ENCODE data around the gene SSBP3. TPM values are rescaled to one million over a fixed set of nuclear protein-coding genes. Genes with fewer than 3 reads are reported as not detected.

Gene SSBP3
- polyA plus RNA-seq, 4 donors, result 24.2 to 41.9 (median 32.2) TPM

DNA sequence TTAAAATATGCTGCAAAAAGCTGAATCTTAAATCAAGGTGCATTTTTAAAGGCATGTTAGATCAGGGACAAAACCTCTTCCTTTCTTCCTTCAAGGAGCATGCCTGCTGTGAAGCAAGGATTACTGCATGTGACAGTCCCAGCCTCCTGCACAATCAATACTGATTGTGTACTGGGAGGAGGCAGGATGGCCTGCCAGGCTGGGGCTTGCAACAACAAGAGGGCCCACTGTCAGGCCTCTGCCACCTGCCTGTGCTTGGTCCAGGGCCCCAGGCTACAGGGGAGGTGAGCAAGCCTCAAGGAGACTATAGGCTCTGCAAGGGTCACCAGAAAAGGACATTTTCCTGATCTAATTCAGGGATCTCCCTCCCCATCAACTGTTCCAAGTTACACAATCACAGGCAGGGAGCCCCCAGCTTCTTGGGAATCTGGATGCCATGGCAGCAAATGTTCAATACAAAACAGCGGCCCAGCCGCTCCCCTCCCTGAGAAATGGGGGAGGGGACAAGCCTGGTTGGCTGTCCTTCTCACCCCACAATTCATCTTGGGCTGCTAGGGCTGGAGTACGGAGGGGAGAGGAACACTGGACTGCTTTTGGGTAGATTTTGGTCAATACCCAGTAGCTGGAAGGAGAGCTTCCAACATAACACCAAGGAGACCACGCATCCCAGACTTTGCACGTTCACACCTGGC lies 76.7 kb downstream of the SSBP3 start:
- H3K27ac ChIP-seq (ENCODE audit: low read depth in 1 of 3, low read length in 2 of 3), result peak overlapping the region in 2 of 3 donors; percentile 23 to 26
- WGBS, 3 donors, result 55 to 72% (median 71%) methylated on average over 5 of the region's 5 CpGs
- FAIRE-seq, result no peak

DNA sequence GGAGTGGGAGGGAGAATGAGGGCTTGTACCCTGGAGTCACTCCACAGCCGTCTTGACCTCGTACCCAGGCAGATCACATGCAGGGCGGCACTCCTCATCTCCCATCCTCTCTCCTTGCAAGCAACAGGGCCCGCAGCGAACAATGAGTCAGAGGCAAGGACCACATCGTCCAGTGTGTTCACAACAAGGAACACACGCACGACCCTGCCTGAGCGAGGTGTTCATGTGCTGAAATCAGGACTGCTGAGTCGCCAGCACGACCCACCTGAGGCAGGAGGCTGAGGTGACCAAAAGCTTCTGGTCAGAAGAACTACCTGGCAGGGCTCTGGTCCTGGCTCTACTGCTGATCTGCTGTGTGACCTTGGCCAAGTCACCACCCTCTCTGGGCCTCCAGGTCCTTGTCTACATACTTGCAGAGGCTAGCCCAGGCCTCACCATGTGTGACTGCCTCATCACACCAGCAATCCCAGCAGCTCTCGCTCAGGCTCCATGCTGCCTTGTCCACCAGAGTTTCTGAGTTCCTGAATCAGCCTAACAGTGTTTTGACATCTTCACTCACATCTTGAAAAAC lies 78.0 kb downstream of the SSBP3 start:
- FAIRE-seq (no peak), DNase-seq (no peak)
- Histone ChIP-seq H3K27ac (ENCODE audit: low read depth in 1 of 3, low read length in 2 of 3) (peak overlapping the region in 1 of 3 donors; percentile 79), H3K9me3 (ENCODE audit: control insufficient read depth in 2 of 2, insufficient read depth in 1 of 2, low read depth in 1 of 2, low read length in 1 of 2) (no peaks in the 10 kb centered on the region), H3K4me1 (ENCODE audit: control insufficient read depth in 3 of 3, insufficient read depth in 2 of 3, low read depth in 1 of 3, low read length in 2 of 3) (peaks cover 0 to 51% (median 20%) of the 10 kb centered on the region in 3 donors), H3K27me3 (ENCODE audit: control insufficient read depth in 3 of 3, insufficient read depth in 3 of 3, low read length in 3 of 3) (no peaks in the 10 kb centered on the region), H3K36me3 (ENCODE audit: control insufficient read depth in 3 of 3, insufficient read depth in 2 of 3, low read depth in 1 of 3, low read length in 3 of 3) (peaks cover 0 to 33% (median 0%) of the 10 kb centered on the region in 3 donors), H3K4me3 (ENCODE audit: low read depth in 1 of 3, low read length in 3 of 3) (no peak overlapping the region)
- WGBS, 3 donors, result 80 to 93% (median 82%) methylated on average over 12 of the region's 12 CpGs

More for the DNA sequence above, 76.7 kb downstream of the SSBP3 start:
- DNase-seq, result peak in 1 of 2 donors; percentile 28
- peaks cover 0 to 31% (median 0%) of the 10 kb centered on the region in 3 donors for H3K36me3 ChIP-seq (ENCODE audit: control insufficient read depth in 3 of 3, insufficient read depth in 2 of 3, low read depth in 1 of 3, low read length in 3 of 3)
- no peaks in the 10 kb centered on the region for H3K27me3 ChIP-seq (ENCODE audit: control insufficient read depth in 3 of 3, insufficient read depth in 3 of 3, low read length in 3 of 3)
- H3K4me1 ChIP-seq (ENCODE audit: control insufficient read depth in 3 of 3, insufficient read depth in 2 of 3, low read depth in 1 of 3, low read length in 2 of 3), result peaks cover 0 to 40% (median 11%) of the 10 kb centered on the region in 3 donors
- no peak overlapping the region for H3K4me3 ChIP-seq (ENCODE audit: low read depth in 1 of 3, low read length in 3 of 3)
- H3K9me3 ChIP-seq (ENCODE audit: control insufficient read depth in 2 of 2, insufficient read depth in 1 of 2, low read depth in 1 of 2, low read length in 1 of 2), result no peaks in the 10 kb centered on the region

DNA sequence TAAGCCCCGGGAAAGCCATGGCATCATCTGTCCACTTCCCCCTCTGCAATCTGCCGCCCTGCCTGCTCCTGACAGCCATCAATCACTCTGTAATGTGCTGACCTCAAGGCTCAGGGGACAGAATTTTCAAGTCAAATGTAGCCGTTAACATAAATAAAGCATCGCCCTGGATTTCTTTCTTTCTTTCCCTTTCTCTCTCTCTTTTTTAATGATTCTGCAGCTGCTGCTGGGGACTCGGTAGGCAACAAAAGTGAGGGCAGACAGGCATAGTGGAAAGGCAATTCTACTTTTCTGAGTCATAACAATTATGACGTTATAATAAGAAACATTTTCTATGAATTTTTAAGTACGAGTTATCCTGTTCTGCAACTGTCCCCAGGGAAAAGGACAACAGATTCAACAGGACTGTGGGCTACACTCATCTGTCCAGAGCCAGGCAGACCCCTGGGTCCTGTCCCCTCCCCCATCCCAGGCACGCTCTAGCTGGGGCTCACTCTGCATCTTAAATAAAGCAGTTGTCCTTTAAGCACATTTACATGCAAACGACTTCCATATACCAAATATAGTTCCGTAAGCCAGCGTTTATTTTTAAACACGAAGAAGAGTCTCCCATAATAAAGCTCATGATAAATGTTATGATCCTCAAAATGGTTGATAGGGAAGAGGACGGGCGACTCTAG lies 78.7 kb downstream of the SSBP3 start:
- Histone ChIP-seq H3K36me3 (ENCODE audit: control insufficient read depth in 3 of 3, insufficient read depth in 2 of 3, low read depth in 1 of 3, low read length in 3 of 3) (peaks cover 0 to 29% (median 0%) of the 10 kb centered on the region in 3 donors), H3K4me1 (ENCODE audit: control insufficient read depth in 3 of 3, insufficient read depth in 2 of 3, low read depth in 1 of 3, low read length in 2 of 3) (peaks cover 0 to 58% (median 22%) of the 10 kb centered on the region in 3 donors), H3K27ac (ENCODE audit: low read depth in 1 of 3, low read length in 2 of 3) (peak overlapping the region; percentile 34 to 79 (median 60)), H3K4me3 (ENCODE audit: low read depth in 1 of 3, low read length in 3 of 3) (no peak overlapping the region), H3K27me3 (ENCODE audit: control insufficient read depth in 3 of 3, insufficient read depth in 3 of 3, low read length in 3 of 3) (no peaks in the 10 kb centered on the region), H3K9me3 (ENCODE audit: control insufficient read depth in 2 of 2, insufficient read depth in 1 of 2, low read depth in 1 of 2, low read length in 1 of 2) (no peaks in the 10 kb centered on the region)
- 55 to 73% (median 70%) methylated on average over 14 of the region's 14 CpGs for WGBS, 3 donors
- DNase-seq (no peak), FAIRE-seq (no peak)

DNA sequence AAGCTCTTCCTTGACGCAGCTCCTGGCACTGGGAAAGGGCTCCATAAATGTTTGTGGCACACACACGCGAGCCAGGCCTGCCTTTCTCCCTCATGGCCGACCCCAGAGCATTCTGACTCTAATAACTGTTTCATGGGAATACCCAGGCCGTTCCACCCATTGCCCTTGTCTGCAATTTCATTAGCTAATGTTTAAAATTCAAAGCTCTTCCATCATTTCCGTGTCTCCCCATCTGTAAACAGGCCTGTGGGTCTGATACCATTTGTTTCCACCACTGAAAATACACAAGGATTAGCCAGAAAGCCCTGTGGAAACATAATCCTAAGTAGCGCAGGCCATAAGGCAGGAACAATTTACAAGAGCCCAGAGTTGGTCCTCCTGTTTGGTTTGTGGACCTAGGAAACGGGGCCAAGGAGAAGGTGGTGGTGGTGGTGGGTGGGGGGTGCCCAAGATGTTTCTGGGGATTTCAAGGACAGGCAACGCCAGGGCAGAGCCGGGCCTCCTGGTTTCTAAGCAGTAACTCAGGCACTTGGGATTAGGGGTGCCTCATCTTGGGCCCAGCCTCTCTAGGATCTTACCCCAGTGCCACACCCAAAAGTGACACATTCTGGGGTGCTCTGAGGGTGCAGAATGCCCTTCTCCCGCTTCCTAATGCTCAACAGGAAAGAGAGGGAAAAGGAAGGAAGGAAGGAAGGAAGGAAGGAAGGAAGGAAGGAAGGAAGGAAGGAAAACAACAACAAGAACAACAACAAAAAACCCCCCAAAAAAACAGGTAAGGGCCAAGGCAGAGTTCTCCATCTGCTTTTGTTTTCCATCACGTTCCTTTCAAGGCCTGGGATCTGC lies 79.4 kb downstream of the SSBP3 start:
- Histone ChIP-seq H3K4me3 (ENCODE audit: low read depth in 1 of 3, low read length in 3 of 3) (no peak overlapping the region), H3K27me3 (ENCODE audit: control insufficient read depth in 3 of 3, insufficient read depth in 3 of 3, low read length in 3 of 3) (no peaks in the 10 kb centered on the region), H3K27ac (ENCODE audit: low read depth in 1 of 3, low read length in 2 of 3) (peak overlapping the region; percentile 34 to 79 (median 60)), H3K36me3 (ENCODE audit: control insufficient read depth in 3 of 3, insufficient read depth in 2 of 3, low read depth in 1 of 3, low read length in 3 of 3) (peaks cover 0 to 21% (median 0%) of the 10 kb centered on the region in 3 donors), H3K4me1 (ENCODE audit: control insufficient read depth in 3 of 3, insufficient read depth in 2 of 3, low read depth in 1 of 3, low read length in 2 of 3) (peaks cover 0 to 63% (median 22%) of the 10 kb centered on the region in 3 donors), H3K9me3 (ENCODE audit: control insufficient read depth in 2 of 2, insufficient read depth in 1 of 2, low read depth in 1 of 2, low read length in 1 of 2) (no peaks in the 10 kb centered on the region)
- FAIRE-seq, result no peak
- DNase-seq, result no peak
- 53 to 64% (median 57%) methylated on average over 12 of the region's 12 CpGs for WGBS, 3 donors

DNA sequence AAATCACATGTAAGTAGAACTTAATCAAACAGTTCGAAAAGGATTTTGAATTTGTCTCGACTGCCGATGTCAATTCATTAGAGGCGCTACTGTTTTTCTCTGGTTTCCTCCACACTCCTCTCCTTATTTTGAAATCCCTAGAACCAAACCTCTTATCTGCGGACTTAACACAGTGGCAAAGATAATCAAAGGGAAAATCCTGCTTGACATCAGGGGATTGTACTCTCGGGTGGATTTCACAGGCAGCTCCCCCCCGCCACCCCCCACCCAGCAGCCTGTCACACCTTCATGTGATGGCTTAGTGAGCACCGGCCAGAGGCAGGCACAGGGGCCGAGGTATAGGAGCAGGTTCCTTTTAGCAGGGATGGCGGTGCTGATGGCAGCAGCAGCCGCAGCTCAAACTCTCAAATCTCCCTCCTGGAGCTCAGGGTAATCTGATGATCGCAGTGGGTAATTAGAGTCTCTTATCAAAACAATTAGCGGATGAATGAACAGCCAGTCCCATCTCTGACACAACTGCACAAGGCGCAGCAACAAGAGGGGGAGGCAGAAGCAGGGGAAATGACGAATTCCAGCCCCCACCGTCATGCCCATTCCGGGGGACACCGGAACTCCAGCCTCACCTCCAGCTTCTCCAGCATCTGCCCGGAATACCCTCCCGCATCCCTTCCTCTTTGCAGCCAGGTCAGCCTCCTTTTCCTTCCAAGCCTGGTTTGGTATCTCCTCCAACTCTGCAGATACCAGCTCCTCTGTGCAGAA lies 80.3 kb downstream of the SSBP3 start:
- Histone ChIP-seq H3K27ac (ENCODE audit: low read depth in 1 of 3, low read length in 2 of 3) (peak overlapping the region in 2 of 3 donors; percentile 66 to 79), H3K9me3 (ENCODE audit: control insufficient read depth in 2 of 2, insufficient read depth in 1 of 2, low read depth in 1 of 2, low read length in 1 of 2) (no peaks in the 10 kb centered on the region), H3K4me1 (ENCODE audit: control insufficient read depth in 3 of 3, insufficient read depth in 2 of 3, low read depth in 1 of 3, low read length in 2 of 3) (peaks cover 0 to 62% (median 22%) of the 10 kb centered on the region in 3 donors), H3K27me3 (ENCODE audit: control insufficient read depth in 3 of 3, insufficient read depth in 3 of 3, low read length in 3 of 3) (no peaks in the 10 kb centered on the region), H3K4me3 (ENCODE audit: low read depth in 1 of 3, low read length in 3 of 3) (no peak overlapping the region), H3K36me3 (ENCODE audit: control insufficient read depth in 3 of 3, insufficient read depth in 2 of 3, low read depth in 1 of 3, low read length in 3 of 3) (peaks cover 0 to 24% (median 0%) of the 10 kb centered on the region in 3 donors)
- FAIRE-seq, result no peak
- WGBS, 3 donors, result 67 to 75% (median 75%) methylated on average over 20 of the region's 20 CpGs
- no peak for DNase-seq

DNA sequence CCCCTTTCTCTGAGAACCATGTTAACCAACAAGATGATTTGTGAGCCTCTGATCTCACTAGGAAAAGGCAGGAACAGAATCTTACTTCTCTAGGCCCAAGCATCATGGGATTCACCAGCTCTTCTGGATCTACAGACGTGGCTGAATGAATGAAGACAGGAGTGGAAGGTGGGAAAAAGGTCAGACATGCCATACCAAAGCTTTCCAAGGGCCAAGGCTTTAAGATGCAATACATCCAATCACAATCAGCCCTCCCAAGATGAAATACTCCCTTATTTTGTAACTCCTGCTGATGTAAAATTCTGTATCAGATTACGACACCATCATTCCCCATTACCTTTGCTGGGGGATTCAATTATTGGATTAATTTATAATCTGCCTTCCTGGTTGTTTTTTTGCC lies 80.9 kb downstream of the SSBP3 start:
- Histone ChIP-seq H3K9me3 (ENCODE audit: control insufficient read depth in 2 of 2, insufficient read depth in 1 of 2, low read depth in 1 of 2, low read length in 1 of 2) (no peaks in the 10 kb centered on the region), H3K4me1 (ENCODE audit: control insufficient read depth in 3 of 3, insufficient read depth in 2 of 3, low read depth in 1 of 3, low read length in 2 of 3) (peaks cover 0 to 62% (median 22%) of the 10 kb centered on the region in 3 donors), H3K36me3 (ENCODE audit: control insufficient read depth in 3 of 3, insufficient read depth in 2 of 3, low read depth in 1 of 3, low read length in 3 of 3) (peaks cover 0 to 26% (median 0%) of the 10 kb centered on the region in 3 donors), H3K27ac (ENCODE audit: low read depth in 1 of 3, low read length in 2 of 3) (peak overlapping the region in 2 of 3 donors; percentile 51 to 66), H3K4me3 (ENCODE audit: low read depth in 1 of 3, low read length in 3 of 3) (no peak overlapping the region), H3K27me3 (ENCODE audit: control insufficient read depth in 3 of 3, insufficient read depth in 3 of 3, low read length in 3 of 3) (no peaks in the 10 kb centered on the region)
- FAIRE-seq, result no peak
- 83 to 95% (median 92%) methylated on average over 2 of the region's 2 CpGs for WGBS, 3 donors
- DNase-seq, result no peak

DNA sequence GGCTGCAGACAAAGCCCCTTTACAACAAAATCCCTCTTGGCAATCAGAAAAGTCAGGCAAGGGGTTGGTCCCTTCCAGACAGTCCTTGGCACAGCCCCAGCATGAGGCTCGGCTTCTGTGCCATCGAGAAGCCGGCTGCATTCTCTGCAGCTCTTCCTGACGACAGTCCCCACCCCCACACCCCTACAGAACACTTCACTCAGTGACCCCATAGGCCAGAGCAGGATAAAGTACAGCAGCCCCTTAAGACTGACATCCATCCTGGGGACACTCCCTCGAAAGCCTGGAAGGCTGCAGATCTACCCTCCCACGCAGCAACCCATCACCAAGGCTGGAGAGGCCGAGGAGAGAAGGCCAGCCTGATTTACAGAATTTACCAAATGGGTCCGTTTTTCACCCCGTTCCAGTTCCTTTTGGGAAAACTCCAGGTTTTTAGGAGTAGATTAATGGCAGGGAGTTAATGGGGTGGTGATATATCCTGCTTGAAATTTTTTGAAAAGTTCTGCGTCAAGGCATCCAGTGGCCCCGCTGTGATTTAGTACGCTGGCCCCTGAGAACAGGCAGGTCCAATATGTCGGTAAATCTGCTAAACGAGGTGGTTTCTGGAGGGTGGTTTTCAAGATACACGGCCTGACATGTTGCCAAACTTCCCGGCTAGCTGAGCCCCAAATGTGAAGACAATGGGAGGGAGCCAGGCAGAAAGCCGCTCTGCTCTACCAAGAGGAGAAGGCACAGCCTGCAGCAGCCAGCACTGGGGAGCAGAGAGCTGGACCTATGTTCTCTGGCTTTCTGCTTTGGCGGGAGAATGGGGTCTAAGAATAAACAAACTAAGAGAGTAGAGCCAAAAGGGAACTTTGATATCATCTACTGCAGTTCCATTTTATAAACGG lies 81.7 kb downstream of the SSBP3 start:
- H3K9me3 ChIP-seq (ENCODE audit: control insufficient read depth in 2 of 2, insufficient read depth in 1 of 2, low read depth in 1 of 2, low read length in 1 of 2), result no peaks in the 10 kb centered on the region
- H3K27ac ChIP-seq (ENCODE audit: low read depth in 1 of 3, low read length in 2 of 3), result peak overlapping the region in 2 of 3 donors; percentile 51 to 66
- H3K4me3 ChIP-seq (ENCODE audit: low read depth in 1 of 3, low read length in 3 of 3), result no peak overlapping the region
- DNase-seq (no peak), FAIRE-seq (no peak)
- H3K36me3 ChIP-seq (ENCODE audit: control insufficient read depth in 3 of 3, insufficient read depth in 2 of 3, low read depth in 1 of 3, low read length in 3 of 3), result peaks cover 0 to 28% (median 0%) of the 10 kb centered on the region in 3 donors
- H3K4me1 ChIP-seq (ENCODE audit: control insufficient read depth in 3 of 3, insufficient read depth in 2 of 3, low read depth in 1 of 3, low read length in 2 of 3), result peaks cover 0 to 58% (median 22%) of the 10 kb centered on the region in 3 donors
- 60 to 80% (median 78%) methylated on average over 19 of the region's 19 CpGs for WGBS, 3 donors
- no peaks in the 10 kb centered on the region for H3K27me3 ChIP-seq (ENCODE audit: control insufficient read depth in 3 of 3, insufficient read depth in 3 of 3, low read length in 3 of 3)
